Breast epithelium (tissue), 4 donors: Measurements from ENCODE around the gene PDE4D. TPM values are rescaled to one million over a fixed set of nuclear protein-coding genes. Genes with fewer than 3 reads are reported as not detected.
A peak's percentile ranks its signal among the peaks of the same experiment; 100 is the strongest.

Source experiments
- DNase-seq, 2 donors: peaks; one replicate each; pipeline ENCODE4 v3.0.0-alpha.2; 2019; ENCODE audit warnings: low spot score in 2 of 2
- H3K27ac ChIP-seq, 2 donors: fragments of 200-600 bp; sonication (generic) in 1 of 2; one replicate each; pipeline ENCODE4 v1.5.1; 2016 to 2019; ENCODE audit warnings: mild to moderate bottlenecking in 1 of 2
- H3K27me3 ChIP-seq, 2 donors: fragments of 200-600 bp; sonication (generic) in 1 of 2; one replicate each; pipeline versions ENCODE4 v1.5.1 to v1.6.0; 2017 to 2019; ENCODE audit warnings: control low read depth in 1 of 2, mild to moderate bottlenecking in 1 of 2
- H3K36me3 ChIP-seq: fragments of 200-600 bp; one replicate; pipeline ENCODE4 v1.5.1; 2019
- H3K4me1 ChIP-seq, 2 donors: fragments of 200-600 bp; sonication (generic); one replicate each; pipeline ENCODE4 v1.5.1; 2016 to 2019; ENCODE audit warnings: control low read depth in 1 of 2
- H3K4me3 ChIP-seq, 3 donors: fragments of 200-600 bp; sonication (generic); 1 replicate in 2 of 3; 2 replicates in 1 of 3; pipeline ENCODE4 v1.5.1; 2016 to 2019; ENCODE audit warnings: mild to moderate bottlenecking in 3 of 3, moderate library complexity in 2 of 3
- H3K9me3 ChIP-seq, 2 donors: fragments of 200-600 bp; sonication (generic) in 1 of 2; one replicate each; pipeline ENCODE4 v1.5.1; 2016 to 2019; ENCODE audit warnings: control low read depth in 1 of 2
- CTCF ChIP-seq, 3 donors: fragments of 450-650 bp; IDR thresholded peaks; one replicate each; pipeline ENCODE4 v1.5.1; 2016 to 2017; ENCODE audit warnings: antibody characterized with exemption in 3 of 3, mild to moderate bottlenecking in 3 of 3, moderate library complexity in 3 of 3
- POLR2A ChIP-seq: fragments of 450-650 bp; IDR thresholded peaks from one replicate; pipeline ENCODE4 v1.6.1; 2016; ENCODE audit warnings: antibody characterized with exemption, mild to moderate bottlenecking, moderate library complexity
- POLR2AphosphoS5 ChIP-seq, 3 donors: sonication (generic); formaldehyde crosslinking; IDR thresholded peaks; one replicate each; pipeline ENCODE4 v1.6.1; 2017; ENCODE audit warnings: antibody characterized with exemption in 3 of 3
- intact Hi-C: fragments of 100-400 bp; cut with DNase I; formaldehyde crosslinking; loops from one replicate; pipeline ENCODE4 v1.15.1; 2023; ENCODE audit warnings: low total_unique reads
- total RNA-seq, 3 donors: library from RNA; depleted of rRNA; stranded (reverse); fragments of >200 nt; gene quantifications; one replicate each; pipeline ENCODE4 v1.1.0, GENCODE V29; 2016

PDE4D gene
- total RNA-seq, 3 donors from 2014 or later: 14.4 to 37.4 (median 28.2) TPM

GRCh38 chr5:59600998-59601397 lies 292.5 kb downstream of the PDE4D start:
- no peaks in the 10 kb centered on the region for H3K36me3 ChIP-seq
- DNase-seq: no peak
- TF ChIP-seq POLR2AphosphoS5 (IDR thresholded peaks at IDR 0.05) (no peak), CTCF (IDR thresholded peaks at IDR 0.05) (no peak), POLR2A (no peak)
- H3K27ac ChIP-seq: no peak overlapping the region
- no peaks in the 10 kb centered on the region for H3K9me3 ChIP-seq
- H3K4me3 ChIP-seq: no peak overlapping the region
- H3K27me3 ChIP-seq: no peaks in the 10 kb centered on the region
- intact Hi-C loops: no loop called here
- H3K4me1 ChIP-seq: no peaks in the 10 kb centered on the region

- no peaks in the 10 kb centered on the region for H3K36me3 ChIP-seq
- intact Hi-C loops: no loop called here
- H3K27me3 ChIP-seq: no peaks in the 10 kb centered on the region
- H3K4me3 ChIP-seq: no peak overlapping the region
- TF ChIP-seq POLR2A (no peak), CTCF (IDR thresholded peaks at IDR 0.05) (no peak), POLR2AphosphoS5 (IDR thresholded peaks at IDR 0.05) (no peak)
- no peaks in the 10 kb centered on the region for H3K4me1 ChIP-seq
- H3K27ac ChIP-seq: no peak overlapping the region
- DNase-seq: no peak
- no peaks in the 10 kb centered on the region for H3K9me3 ChIP-seq
Measured at GRCh38 chr5:59600153-59600552, 293.4 kb downstream of the PDE4D start.

GRCh38 chr5:59599729-59600128 lies 293.8 kb downstream of the PDE4D start:
- no peak overlapping the region for H3K4me3 ChIP-seq
- H3K27me3 ChIP-seq: no peaks in the 10 kb centered on the region
- intact Hi-C loops: no loop called here
- no peaks in the 10 kb centered on the region for H3K36me3 ChIP-seq
- no peaks in the 10 kb centered on the region for H3K4me1 ChIP-seq
- H3K9me3 ChIP-seq: no peaks in the 10 kb centered on the region
- TF ChIP-seq POLR2AphosphoS5 (IDR thresholded peaks at IDR 0.05) (no peak), POLR2A (no peak), CTCF (IDR thresholded peaks at IDR 0.05) (no peak)
- H3K27ac ChIP-seq: no peak overlapping the region
- DNase-seq: no peak

GRCh38 chr5:59598547-59598874 lies 295.0 kb downstream of the PDE4D start:
- H3K36me3 ChIP-seq: no peaks in the 10 kb centered on the region
- intact Hi-C loops: no loop called here
- H3K27ac ChIP-seq: no peak overlapping the region
- TF ChIP-seq CTCF (IDR thresholded peaks at IDR 0.05): no peak
- TF ChIP-seq POLR2A: no peak
- no peak for TF ChIP-seq POLR2AphosphoS5 (IDR thresholded peaks at IDR 0.05)
- no peak for DNase-seq
- peak overlapping the region; percentile 25 to 50 (median 27) for H3K4me3 ChIP-seq
- no peaks in the 10 kb centered on the region for H3K9me3 ChIP-seq
- no peaks in the 10 kb centered on the region for H3K27me3 ChIP-seq
- H3K4me1 ChIP-seq: no peaks in the 10 kb centered on the region

- Histone ChIP-seq H3K36me3 (no peaks in the 10 kb centered on the region), H3K9me3 (no peaks in the 10 kb centered on the region), H3K4me1 (no peaks in the 10 kb centered on the region), H3K27me3 (no peaks in the 10 kb centered on the region), H3K27ac (no peak overlapping the region), H3K4me3 (peak overlapping the region; percentile 25 to 50 (median 27))
- no peak for TF ChIP-seq POLR2AphosphoS5 (IDR thresholded peaks at IDR 0.05)
- intact Hi-C loops: no loop called here
- no peak for DNase-seq
Measured at GRCh38 chr5:59597690-59598546, 295.6 kb downstream of the PDE4D start.
